Measurements from ENCODE around the gene LAPTM4A. TPM values are rescaled to one million over a fixed set of nuclear protein-coding genes. Genes with fewer than 3 reads are reported as not detected.

Gene LAPTM4A
- total RNA-seq = 100 to 1,000 TPM in 3 of 4 donors, 10 to 100 TPM in 1; 88.8 to 159 (median 128) TPM

- Histone ChIP-seq H3K9me3 (no peaks in the 10 kb centered on the region), H3K27me3 (no peaks in the 10 kb centered on the region), H3K36me3 (peaks cover 3% of the 10 kb centered on the region), H3K27ac (peak within 1 kb of the TSS; percentile 98), H3K4me1 (peaks cover 42% of the 10 kb centered on the region), H3K4me3 (peak within 1 kb of the TSS; percentile 95)
- WGBS = under 1% methylated on average over 25 of the region's 45 CpGs
- peak; percentile 39 to 89 for TF ChIP-seq POLR2A (IDR thresholded peaks at IDR 0.05)
- peak; percentile 22 to 79 (median 78) for TF ChIP-seq POLR2AphosphoS5 (IDR thresholded peaks at IDR 0.05)
- no peak for TF ChIP-seq EP300 (IDR thresholded peaks at IDR 0.05)
- peak; percentile 99 for DNase-seq (ENCODE audit: low spot score in 2 of 2)
Observed at GRCh38 chr2:20051532-20052228, at the start of gene LAPTM4A. LAPTM4A (minus strand) TSS chr2:20051628; CDS start chr2:20051520, 108 bp downstream.

- TF ChIP-seq POLR2AphosphoS5 (IDR thresholded peaks at IDR 0.05) = no peak
- no peak for TF ChIP-seq POLR2A (IDR thresholded peaks at IDR 0.05)
- Histone ChIP-seq H3K9me3 (no peaks in the 10 kb centered on the region), H3K27me3 (peaks cover 4% of the 10 kb centered on the region), H3K36me3 (no peaks in the 10 kb centered on the region), H3K27ac (no peak overlapping the region), H3K4me3 (no peak overlapping the region), H3K4me1 (peaks cover 3% of the 10 kb centered on the region)
- no peak for DNase-seq (ENCODE audit: low spot score in 2 of 2)
- WGBS = 76% methylated on average over 4 of the region's 4 CpGs
Observed at GRCh38 chr2:20100711-20101110, 49.3 kb upstream of the LAPTM4A start.

GRCh38 chr2:20099780-20100179 lies 48.4 kb upstream of the LAPTM4A start:
- DNase-seq (ENCODE audit: low spot score in 2 of 2) = no peak
- Histone ChIP-seq H3K27me3 (peaks cover 2% of the 10 kb centered on the region), H3K9me3 (no peaks in the 10 kb centered on the region), H3K4me1 (peaks cover 3% of the 10 kb centered on the region), H3K36me3 (no peaks in the 10 kb centered on the region), H3K4me3 (no peak overlapping the region), H3K27ac (no peak overlapping the region)
- 78% methylated on average over 6 of the region's 6 CpGs for WGBS
- no peak for TF ChIP-seq EP300 (IDR thresholded peaks at IDR 0.05)
- no peak for TF ChIP-seq POLR2AphosphoS5 (IDR thresholded peaks at IDR 0.05)
- no peak for TF ChIP-seq POLR2A (IDR thresholded peaks at IDR 0.05)
- TF ChIP-seq CTCF (IDR thresholded peaks at IDR 0.05) = no peak

GRCh38 chr2:20097889-20098714 lies 46.7 kb upstream of the LAPTM4A start:
- no peak overlapping the region for H3K4me3 ChIP-seq
- peak; percentile 91 to 94 for DNase-seq (ENCODE audit: low spot score in 2 of 2)
- peaks cover 15% of the 10 kb centered on the region for H3K4me1 ChIP-seq
- WGBS = 17% methylated on average over 17 of the region's 21 CpGs
- H3K27me3 ChIP-seq = no peaks in the 10 kb centered on the region
- no peak for TF ChIP-seq POLR2A (IDR thresholded peaks at IDR 0.05)
- peak; percentile 75 to 82 for TF ChIP-seq CTCF (IDR thresholded peaks at IDR 0.05)
- H3K36me3 ChIP-seq = no peaks in the 10 kb centered on the region
- no peaks in the 10 kb centered on the region for H3K9me3 ChIP-seq
- no peak overlapping the region for H3K27ac ChIP-seq

GRCh38 chr2:20095469-20095868 lies 44.0 kb upstream of the LAPTM4A start:
- 92% methylated on average over 1 of the region's 1 CpG for WGBS
- no peaks in the 10 kb centered on the region for H3K27me3 ChIP-seq
- no peaks in the 10 kb centered on the region for H3K36me3 ChIP-seq
- no peak for DNase-seq (ENCODE audit: low spot score in 2 of 2)
- no peak overlapping the region for H3K27ac ChIP-seq
- H3K4me1 ChIP-seq = peaks cover 40% of the 10 kb centered on the region
- no peaks in the 10 kb centered on the region for H3K9me3 ChIP-seq
- H3K4me3 ChIP-seq = no peak overlapping the region
- TF ChIP-seq EP300 (IDR thresholded peaks at IDR 0.05) (no peak), CTCF (IDR thresholded peaks at IDR 0.05) (no peak), POLR2A (IDR thresholded peaks at IDR 0.05) (no peak), POLR2AphosphoS5 (IDR thresholded peaks at IDR 0.05) (no peak)

GRCh38 chr2:20094955-20095354 lies 43.5 kb upstream of the LAPTM4A start:
- H3K4me3 ChIP-seq = no peak overlapping the region
- H3K27me3 ChIP-seq = no peaks in the 10 kb centered on the region
- H3K9me3 ChIP-seq = no peaks in the 10 kb centered on the region
- TF ChIP-seq EP300 (IDR thresholded peaks at IDR 0.05) = no peak
- TF ChIP-seq POLR2A (IDR thresholded peaks at IDR 0.05) = no peak
- TF ChIP-seq CTCF (IDR thresholded peaks at IDR 0.05) = no peak
- no peak for TF ChIP-seq POLR2AphosphoS5 (IDR thresholded peaks at IDR 0.05)
- H3K27ac ChIP-seq = no peak overlapping the region
- H3K36me3 ChIP-seq = no peaks in the 10 kb centered on the region
- H3K4me1 ChIP-seq = peaks cover 40% of the 10 kb centered on the region
- no peak for DNase-seq (ENCODE audit: low spot score in 2 of 2)
